CD4-positive, alpha-beta T cell treated with Interleukin-17A for 1 hour (primary cell): Measurements from ENCODE around the gene FGF21.

Experiments used
- DNase-seq: peaks from one replicate; pipeline ENCODE4 v3.0.0-alpha.2; 2020

The FGF21 gene

GRCh38 chr19:48794291-48794690, 39.0 kb downstream of the FGF21 start:
- no peak for DNase-seq

DNA sequence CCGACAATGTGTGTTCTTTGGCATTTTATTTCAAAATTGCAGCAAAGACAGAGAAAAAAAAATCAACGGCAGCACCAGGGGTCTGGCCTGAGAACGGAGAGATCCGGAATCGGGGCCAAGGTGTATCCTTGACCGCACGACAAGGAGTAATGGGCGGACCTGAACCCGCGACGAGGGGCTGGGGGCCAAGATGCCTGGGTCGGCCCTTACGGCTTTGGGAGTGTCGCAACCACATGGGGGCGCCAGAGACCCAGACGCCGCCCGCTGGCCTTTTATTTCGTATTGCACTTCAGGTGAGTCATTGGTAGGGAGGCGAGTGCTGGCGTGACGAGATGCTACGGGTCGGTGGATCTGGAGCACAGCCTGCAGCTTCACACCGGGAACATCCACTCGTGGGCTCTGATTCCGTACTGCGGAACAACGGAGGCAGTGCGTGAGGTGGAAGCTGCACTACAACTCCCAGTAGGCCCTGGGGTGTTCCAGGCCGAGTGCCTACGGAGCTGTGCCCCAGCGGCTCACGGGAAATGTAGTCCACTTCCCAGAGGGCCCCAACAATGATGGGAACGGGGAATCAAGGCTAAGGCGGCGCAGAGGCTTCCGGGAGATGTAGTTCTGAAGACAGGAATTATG, 39.8 kb downstream of the FGF21 start:
- peak; percentile 92 for DNase-seq

DNA sequence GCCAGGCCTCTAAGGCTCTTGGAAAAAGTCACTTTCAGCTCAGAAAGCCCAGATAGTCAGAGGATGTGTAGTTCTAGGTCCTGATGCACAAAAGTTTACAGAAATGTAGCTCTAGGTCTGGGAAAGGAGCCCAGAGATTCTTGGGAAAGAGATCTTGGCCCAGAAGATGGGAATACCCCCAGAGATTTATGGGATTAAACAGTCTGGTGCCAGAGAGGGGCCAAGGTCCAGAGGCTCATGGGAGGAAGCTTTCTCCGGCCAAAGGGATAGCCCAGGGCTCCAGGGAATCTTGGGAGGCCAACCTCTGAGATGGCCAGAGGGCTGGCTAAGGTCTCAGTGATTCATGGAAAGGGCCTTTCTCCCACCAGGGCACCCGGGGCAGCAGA, 40.4 kb downstream of the FGF21 start:
- no peak for DNase-seq

DNA sequence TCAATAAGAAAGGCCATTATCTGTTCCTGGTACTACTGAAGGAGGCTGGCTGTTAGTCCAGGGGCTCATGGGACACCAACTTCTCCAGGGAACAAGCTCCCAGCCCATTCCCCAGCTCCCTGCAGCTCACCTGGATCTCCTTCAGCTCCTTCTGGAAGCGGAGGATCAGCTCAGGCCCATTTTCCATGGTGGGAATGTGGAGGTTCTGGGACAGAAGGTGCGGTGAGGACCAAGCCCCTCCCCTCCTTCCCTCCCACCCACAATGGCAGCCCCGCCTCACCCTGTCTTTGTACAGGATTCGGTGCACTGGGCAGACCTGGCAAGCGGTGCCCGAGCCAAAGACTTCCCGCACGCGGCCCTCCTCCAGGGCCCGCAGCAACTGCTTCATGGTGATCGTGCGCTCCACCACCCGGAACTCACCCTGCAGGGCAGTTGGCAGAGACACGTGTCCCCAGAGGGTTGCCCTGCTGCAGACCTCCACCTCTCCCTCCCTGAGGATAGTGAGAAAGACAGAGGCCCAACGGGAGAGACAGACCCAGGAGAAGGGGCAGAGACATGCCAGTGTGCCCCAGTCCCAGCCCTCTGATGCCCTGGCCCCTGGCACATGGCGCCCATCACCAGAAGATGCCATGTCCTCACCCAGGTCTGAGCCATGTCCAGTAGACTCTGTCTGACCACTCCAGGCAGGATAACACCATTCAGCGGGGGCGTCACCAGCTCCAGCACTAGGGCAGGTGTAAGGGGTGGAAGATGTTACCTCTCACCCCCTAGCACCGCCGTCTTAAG, 41.2 kb downstream of the FGF21 start:
- DNase-seq, result no peak

GRCh38 chr19:48797103-48797502, 41.8 kb downstream of the FGF21 start:
- no peak for DNase-seq

- DNase-seq, result no peak
These were observed 43.6 kb downstream of the FGF21 start for GRCh38 chr19:48798937-48799336.

GRCh38 chr19:48799358-48800300, 44.3 kb downstream of the FGF21 start:
- no peak for DNase-seq

- no peak for DNase-seq
These were observed 47.3 kb downstream of the FGF21 start for GRCh38 chr19:48802623-48803022.

- no peak for DNase-seq
These were observed 49.2 kb downstream of the FGF21 start for GRCh38 chr19:48804496-48804895.

DNA sequence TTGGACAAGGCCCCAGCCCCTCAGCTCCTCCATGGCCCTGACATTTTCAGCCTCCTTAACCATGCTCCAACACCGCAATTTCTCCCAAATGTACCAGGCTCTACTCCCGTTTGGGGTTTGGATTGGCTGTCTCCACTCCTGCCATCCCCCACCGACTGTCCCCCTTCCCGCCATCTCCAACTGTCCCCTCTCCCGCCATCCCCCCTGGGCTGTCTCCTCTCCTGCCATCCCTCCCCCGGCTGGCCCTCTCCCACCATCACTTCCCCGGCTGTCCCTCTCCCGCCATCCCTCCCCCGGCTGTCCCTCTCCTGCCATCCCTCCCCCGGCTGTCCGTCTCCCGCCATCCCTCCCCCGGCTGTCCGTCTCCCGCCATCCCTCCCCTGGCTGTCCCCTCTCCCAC, 50.1 kb downstream of the FGF21 start:
- no peak for DNase-seq

GRCh38 chr19:48806518-48806817, 51.1 kb downstream of the FGF21 start:
- no peak for DNase-seq

GRCh38 chr19:48806818-48807589, 51.7 kb downstream of the FGF21 start:
- DNase-seq, result peak; percentile 69

GRCh38 chr19:48807590-48808308, 52.4 kb downstream of the FGF21 start:
- DNase-seq, result no peak
